BLaER1 treated with 17β-estradiol and CSF1 and Interleukin-3, amounts not matched to agents 10 nM and 100 nM (cell line): ENCODE data around the gene ZBTB12.

Experiments
- H3K27ac ChIP-seq, 11 experiments: shearing (Covaris generic); formaldehyde crosslinking; 2 replicates each; pipeline ENCODE4 v1.8.1; 2022
- H3K27me3 ChIP-seq, 11 experiments: shearing (Covaris generic); formaldehyde crosslinking; 2 replicates each; pipeline ENCODE4 v1.8.1; 2022
- H3K36me3 ChIP-seq, 11 experiments: shearing (Covaris generic); formaldehyde crosslinking; 2 replicates each; pipeline ENCODE4 v1.8.1; 2022
- H3K4me1 ChIP-seq, 10 experiments: shearing (Covaris generic); formaldehyde crosslinking; 2 replicates each; pipeline ENCODE4 v1.8.1; 2022
- H3K4me2 ChIP-seq, 11 experiments: shearing (Covaris generic); formaldehyde crosslinking; 2 replicates each; pipeline ENCODE4 v1.8.1; 2022
- H3K4me3 ChIP-seq, 10 experiments: shearing (Covaris generic); formaldehyde crosslinking; 2 replicates each; pipeline ENCODE4 v1.8.1; 2022
- H3K9ac ChIP-seq, 11 experiments: shearing (Covaris generic); formaldehyde crosslinking; 2 replicates each; pipeline ENCODE4 v1.8.1; 2022
- H3K9me3 ChIP-seq, 11 experiments: shearing (Covaris generic); formaldehyde crosslinking; replicated peaks in 1 of 11; 2 replicates each; pipeline ENCODE4 v1.8.1; 2022
- H4K20me1 ChIP-seq, 11 experiments: shearing (Covaris generic); formaldehyde crosslinking; 2 replicates each; pipeline ENCODE4 v1.8.1; 2022
- Cebpa-rat ChIP-seq, 11 experiments: shearing (Covaris generic); IDR thresholded peaks; 2 replicates each; pipeline ENCODE4 v1.8.1; 2022

Gene ZBTB12

GRCh38 chr6:31903957-31904356 is 2.1 kb upstream of the ZBTB12 start:
- no peak for TF ChIP-seq Cebpa-rat (IDR thresholded peaks at IDR 0.05)
- no peak overlapping the region for H3K4me3 ChIP-seq

GRCh38 chr6:31901415-31901952 is 402 bp downstream of the ZBTB12 start:
- TF ChIP-seq Cebpa-rat (IDR thresholded peaks at IDR 0.05), result no peak
- H4K20me1 ChIP-seq, result peaks cover 0 to 1% (median 0%) of the 10 kb centered on the region in 11 experiments; a peak in 3 of 22 replicates
- H3K36me3 ChIP-seq, result peaks cover 0 to under 1% (median 0%) of the 10 kb centered on the region in 11 experiments; a peak in 2 of 22 replicates
- H3K9ac ChIP-seq, result peak overlapping the region; percentile 74 to 91 (median 82)
- H3K27me3 ChIP-seq, result no peaks in the 10 kb centered on the region
- H3K4me1 ChIP-seq, result peaks cover 43 to 67% (median 57%) of the 10 kb centered on the region in 10 experiments
- H3K27ac ChIP-seq, result peak overlapping the region; percentile 68 to 91 (median 79); a peak in 21 of 22 replicates
- peak overlapping the region; percentile 63 to 77 (median 68) for H3K4me3 ChIP-seq
- no peaks in the 10 kb centered on the region for H3K9me3 ChIP-seq
- H3K4me2 ChIP-seq, result peak overlapping the region; percentile 74 to 94 (median 87)

More at GRCh38 chr6:31903957-31904356, 2.1 kb upstream of the ZBTB12 start:
- Histone ChIP-seq H3K27ac (no peak overlapping the region), H3K9me3 (no peaks in the 10 kb centered on the region), H4K20me1 (no peaks in the 10 kb centered on the region; a peak in 2 of 22 replicates), H3K4me2 (peak overlapping the region in 5 of 11 experiments; percentile 27 to 90 (median 88); a peak in 7 of 22 replicates), H3K9ac (no peak overlapping the region), H3K4me1 (peaks cover 31 to 80% (median 65%) of the 10 kb centered on the region in 10 experiments), H3K27me3 (no peaks in the 10 kb centered on the region), H3K36me3 (no peaks in the 10 kb centered on the region)

- no peak for TF ChIP-seq Cebpa-rat (IDR thresholded peaks at IDR 0.05)
- peak overlapping the region; percentile 74 to 94 (median 87) for H3K4me2 ChIP-seq
- H3K36me3 ChIP-seq, result peaks cover 0 to 6% (median 3%) of the 10 kb centered on the region in 11 experiments; a peak in 17 of 22 replicates
- peak overlapping the region; percentile 63 to 77 (median 68) for H3K4me3 ChIP-seq
- no peaks in the 10 kb centered on the region for H3K9me3 ChIP-seq
- H3K27ac ChIP-seq, result peak overlapping the region in 9 of 11 experiments; percentile 70 to 91 (median 82); a peak in 14 of 22 replicates
- H3K9ac ChIP-seq, result peak overlapping the region; percentile 74 to 91 (median 82); a peak in 21 of 22 replicates
- peaks cover 48 to 67% (median 57%) of the 10 kb centered on the region in 10 experiments for H3K4me1 ChIP-seq
- H4K20me1 ChIP-seq, result peaks cover 0 to 6% (median 0%) of the 10 kb centered on the region in 11 experiments; a peak in 3 of 22 replicates
- H3K27me3 ChIP-seq, result no peaks in the 10 kb centered on the region
These were observed 920 bp downstream of the ZBTB12 start for GRCh38 chr6:31900917-31901414.

- Histone ChIP-seq H3K9me3 (no peaks in the 10 kb centered on the region), H3K27ac (no peak overlapping the region), H3K9ac (peak overlapping the region in 3 of 11 experiments; percentile 27 to 40 (median 36); a peak in 3 of 22 replicates), H3K4me1 (peaks cover 51 to 65% (median 55%) of the 10 kb centered on the region in 10 experiments), H3K4me3 (peak overlapping the region in 1 of 10 experiments; percentile 35; a peak in 1 of 20 replicates), H3K36me3 (peaks cover 8 to 15% (median 12%) of the 10 kb centered on the region in 11 experiments), H4K20me1 (peaks cover 0 to 6% (median 0%) of the 10 kb centered on the region in 11 experiments; a peak in 3 of 22 replicates), H3K4me2 (peak overlapping the region; percentile 47 to 98 (median 90); a peak in 20 of 22 replicates), H3K27me3 (no peaks in the 10 kb centered on the region)
- TF ChIP-seq Cebpa-rat (IDR thresholded peaks at IDR 0.05), result no peak
These were observed 1.8 kb downstream of the ZBTB12 start for GRCh38 chr6:31899882-31900722.

- Histone ChIP-seq H3K9me3 (no peaks in the 10 kb centered on the region), H3K27ac (no peak overlapping the region), H3K4me1 (peaks cover 51 to 65% (median 55%) of the 10 kb centered on the region in 10 experiments), H3K36me3 (peaks cover 16 to 23% (median 21%) of the 10 kb centered on the region in 11 experiments), H3K4me2 (peak overlapping the region; percentile 47 to 98 (median 92); a peak in 20 of 22 replicates), H3K9ac (peak overlapping the region in 3 of 11 experiments; percentile 36 to 87 (median 40); a peak in 5 of 22 replicates), H3K4me3 (peak overlapping the region in 2 of 10 experiments; percentile 4 to 35; a peak in 1 of 20 replicates), H4K20me1 (peaks cover 0 to 6% (median 0%) of the 10 kb centered on the region in 11 experiments; a peak in 3 of 22 replicates), H3K27me3 (no peaks in the 10 kb centered on the region)
- no peak for TF ChIP-seq Cebpa-rat (IDR thresholded peaks at IDR 0.05)
These were observed 2.7 kb downstream of the ZBTB12 start for GRCh38 chr6:31899215-31899614.

- H3K9me3 ChIP-seq, result no peaks in the 10 kb centered on the region
- peaks cover 23 to 31% (median 28%) of the 10 kb centered on the region in 11 experiments for H3K36me3 ChIP-seq
- H3K27me3 ChIP-seq, result no peaks in the 10 kb centered on the region
- H3K4me1 ChIP-seq, result peaks cover 50 to 68% (median 56%) of the 10 kb centered on the region in 10 experiments
- peaks cover 0 to 6% (median 0%) of the 10 kb centered on the region in 11 experiments; a peak in 3 of 22 replicates for H4K20me1 ChIP-seq
- peak overlapping the region; percentile 80 to 98 (median 92) for H3K4me2 ChIP-seq
- no peak for TF ChIP-seq Cebpa-rat (IDR thresholded peaks at IDR 0.05)
- peak overlapping the region; percentile 77 to 90 (median 85) for H3K9ac ChIP-seq
- H3K4me3 ChIP-seq, result peak overlapping the region; percentile 70 to 90 (median 82)
- H3K27ac ChIP-seq, result peak overlapping the region; percentile 9 to 81 (median 76); a peak in 18 of 22 replicates
These were observed 3.4 kb downstream of the ZBTB12 start for GRCh38 chr6:31898383-31899011.

GRCh38 chr6:31897612-31898382 is 4.1 kb downstream of the ZBTB12 start, which contains the start of gene EHMT2:
TSS of gene EHMT2 (minus strand) at chr6:31897698. CDS start at chr6:31897677, 21 bp downstream.
- no peaks in the 10 kb centered on the region for H3K9me3 ChIP-seq
- peak within 1 kb of the TSS; percentile 80 to 98 (median 95) for H3K4me2 ChIP-seq
- H3K27me3 ChIP-seq, result no peaks in the 10 kb centered on the region
- peaks cover 50 to 68% (median 56%) of the 10 kb centered on the region in 10 experiments for H3K4me1 ChIP-seq
- H4K20me1 ChIP-seq, result peaks cover 0 to 6% (median 0%) of the 10 kb centered on the region in 11 experiments; a peak in 3 of 22 replicates
- peaks cover 30 to 38% (median 35%) of the 10 kb centered on the region in 11 experiments for H3K36me3 ChIP-seq
- TF ChIP-seq Cebpa-rat (IDR thresholded peaks at IDR 0.05), result no peak
- H3K27ac ChIP-seq, result peak within 1 kb of the TSS; percentile 9 to 81 (median 76); a peak in 21 of 22 replicates
- peak within 1 kb of the TSS; percentile 77 to 90 (median 85) for H3K9ac ChIP-seq
- peak within 1 kb of the TSS; percentile 70 to 90 (median 82) for H3K4me3 ChIP-seq
